Measurements from ENCODE around the gene MKRN2. TPM values are rescaled to one million over a fixed set of nuclear protein-coding genes. Genes with fewer than 3 reads are reported as not detected.

Gene MKRN2
- total RNA-seq, 3 donors from 2014 or later, result 19.5 to 23.8 (median 20.2) TPM

DNA sequence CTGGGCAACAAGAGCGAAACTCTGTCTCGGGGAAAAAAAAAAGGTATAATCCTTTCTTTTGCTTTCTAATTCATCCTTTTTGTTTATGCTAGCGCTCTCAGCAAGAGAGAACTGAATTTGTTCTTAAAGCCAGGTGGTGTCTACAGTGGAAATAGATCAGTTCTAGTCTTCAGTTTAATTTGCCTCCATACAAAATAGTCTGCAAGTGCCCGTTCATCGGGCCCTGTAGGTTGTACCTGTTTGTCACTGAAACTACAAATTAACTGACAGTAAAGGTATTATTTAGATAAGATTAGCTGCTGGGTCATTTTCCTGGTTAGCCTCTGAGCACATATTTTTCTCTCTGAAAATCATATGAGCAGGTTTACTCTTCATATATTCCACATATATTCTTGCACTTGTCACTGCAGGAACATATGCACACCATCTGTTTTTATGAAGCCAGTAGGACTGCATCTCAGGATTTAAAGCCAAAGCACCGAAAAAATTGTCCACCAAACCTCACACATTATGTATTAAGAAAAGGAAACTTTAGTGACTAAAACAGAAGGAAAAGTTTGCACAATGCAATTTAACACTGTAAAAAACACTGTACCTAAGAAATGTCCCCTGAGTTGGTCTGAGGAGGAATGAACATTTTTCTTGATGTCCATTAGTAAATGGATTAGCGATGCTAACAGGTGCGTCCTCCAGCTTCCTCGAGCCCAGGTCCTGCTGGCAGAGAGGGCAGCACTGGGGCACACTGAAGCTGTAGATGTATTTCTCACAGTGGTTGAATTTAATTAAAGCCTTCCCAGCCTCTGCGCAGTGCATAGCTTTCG is 12.0 kb upstream of the MKRN2 start:
- H3K9me3 ChIP-seq, result no peaks in the 10 kb centered on the region
- H3K4me3 ChIP-seq, result peak overlapping the region; percentile 5
- intact Hi-C loops (cut with DNase I, micrococcal nuclease), result loop anchor here in 1 of 2 donors (10.0 kb wide), 1 partner anchor 60 kb away; the partner anchor contains the start of gene TSEN2
- TF ChIP-seq, protein P1, sequence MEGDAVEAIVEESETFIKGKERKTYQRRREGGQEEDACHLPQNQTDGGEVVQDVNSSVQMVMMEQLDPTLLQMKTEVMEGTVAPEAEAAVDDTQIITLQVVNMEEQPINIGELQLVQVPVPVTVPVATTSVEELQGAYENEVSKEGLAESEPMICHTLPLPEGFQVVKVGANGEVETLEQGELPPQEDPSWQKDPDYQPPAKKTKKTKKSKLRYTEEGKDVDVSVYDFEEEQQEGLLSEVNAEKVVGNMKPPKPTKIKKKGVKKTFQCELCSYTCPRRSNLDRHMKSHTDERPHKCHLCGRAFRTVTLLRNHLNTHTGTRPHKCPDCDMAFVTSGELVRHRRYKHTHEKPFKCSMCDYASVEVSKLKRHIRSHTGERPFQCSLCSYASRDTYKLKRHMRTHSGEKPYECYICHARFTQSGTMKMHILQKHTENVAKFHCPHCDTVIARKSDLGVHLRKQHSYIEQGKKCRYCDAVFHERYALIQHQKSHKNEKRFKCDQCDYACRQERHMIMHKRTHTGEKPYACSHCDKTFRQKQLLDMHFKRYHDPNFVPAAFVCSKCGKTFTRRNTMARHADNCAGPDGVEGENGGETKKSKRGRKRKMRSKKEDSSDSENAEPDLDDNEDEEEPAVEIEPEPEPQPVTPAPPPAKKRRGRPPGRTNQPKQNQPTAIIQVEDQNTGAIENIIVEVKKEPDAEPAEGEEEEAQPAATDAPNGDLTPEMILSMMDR (IDR thresholded peaks at IDR 0.05), result no peak
- peak; percentile 33 for ATAC-seq
- DNase-seq, result peak in 1 of 3 donors; percentile 11
- H3K36me3 ChIP-seq (ENCODE audit: low read depth), result no peaks in the 10 kb centered on the region
- no peaks in the 10 kb centered on the region for H3K4me1 ChIP-seq (ENCODE audit: low read depth)

DNA sequence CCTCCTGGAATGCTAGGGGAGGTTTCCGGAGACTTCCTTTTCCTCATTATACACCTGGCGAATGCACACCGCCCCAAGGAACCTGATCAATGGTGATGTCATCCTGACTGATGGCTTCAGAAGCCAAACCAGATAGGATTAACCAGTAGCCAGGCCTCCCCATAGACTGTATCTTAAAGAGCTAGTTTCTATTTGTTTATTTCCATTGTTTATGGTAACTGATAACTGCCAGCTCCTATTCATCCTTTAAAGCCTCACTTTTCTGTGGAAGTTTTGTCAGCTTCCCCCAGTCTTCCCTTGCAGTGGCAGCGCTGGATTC is 11.5 kb upstream of the MKRN2 start, which contains the start of gene MKRN2OS:
Gene MKRN2OS (minus strand): TSS at position 27 of the 319 bp plus-strand sequence. CDS start 35 bp downstream, outside the sequence.
- Histone ChIP-seq H3K4me3 (peak within 1 kb of the TSS; percentile 5), H3K4me1 (ENCODE audit: low read depth) (no peaks in the 10 kb centered on the region), H3K36me3 (ENCODE audit: low read depth) (no peaks in the 10 kb centered on the region), H3K9me3 (no peaks in the 10 kb centered on the region)
- TF ChIP-seq, protein P1 (IDR thresholded peaks at IDR 0.05), result no peak
- DNase-seq (peak; percentile 67 to 86 (median 72)), ATAC-seq (peak; percentile 98)
- intact Hi-C loops (cut with DNase I, micrococcal nuclease), result loop anchor here in 1 of 2 donors (10.0 kb wide), 1 partner anchor 61 kb away; the partner anchor contains the start of gene TSEN2

DNA sequence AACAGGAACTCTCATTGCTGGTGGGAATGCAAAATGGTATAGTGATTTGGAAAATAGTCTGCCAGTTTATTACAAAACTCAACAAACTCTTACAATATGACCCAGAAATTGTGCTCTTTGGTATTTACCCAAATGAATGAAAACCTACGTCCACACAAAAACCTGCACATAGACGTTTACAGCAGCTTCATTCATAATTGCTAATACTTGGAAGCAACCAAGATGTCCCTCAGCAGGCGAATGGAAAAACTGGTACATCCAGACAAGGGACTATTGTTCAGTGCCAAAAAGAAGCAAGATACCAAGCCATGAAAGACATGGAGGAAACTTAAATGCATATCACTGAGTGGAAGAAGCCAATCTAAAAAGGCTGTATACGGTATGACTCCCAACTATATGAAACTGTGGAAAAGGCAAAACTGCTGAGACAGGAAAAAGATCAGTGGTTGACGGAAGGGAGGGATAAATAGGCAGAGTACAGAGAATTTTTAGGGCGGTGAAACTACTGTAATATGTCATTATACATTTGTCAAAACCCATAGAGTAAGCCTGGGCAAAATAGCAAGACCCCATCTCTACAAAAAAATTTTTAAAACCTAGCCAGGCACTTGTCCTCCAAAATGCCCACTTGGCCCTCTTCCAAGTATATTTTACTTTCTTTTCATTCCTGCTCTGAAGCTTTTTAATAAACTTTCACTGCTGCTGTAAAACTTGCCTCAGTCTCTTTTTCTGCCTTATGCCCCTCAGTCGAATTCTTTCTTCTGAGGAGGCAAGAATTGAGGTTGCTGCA is 6.7 kb upstream of the MKRN2 start:
- ATAC-seq, result no peak

DNA sequence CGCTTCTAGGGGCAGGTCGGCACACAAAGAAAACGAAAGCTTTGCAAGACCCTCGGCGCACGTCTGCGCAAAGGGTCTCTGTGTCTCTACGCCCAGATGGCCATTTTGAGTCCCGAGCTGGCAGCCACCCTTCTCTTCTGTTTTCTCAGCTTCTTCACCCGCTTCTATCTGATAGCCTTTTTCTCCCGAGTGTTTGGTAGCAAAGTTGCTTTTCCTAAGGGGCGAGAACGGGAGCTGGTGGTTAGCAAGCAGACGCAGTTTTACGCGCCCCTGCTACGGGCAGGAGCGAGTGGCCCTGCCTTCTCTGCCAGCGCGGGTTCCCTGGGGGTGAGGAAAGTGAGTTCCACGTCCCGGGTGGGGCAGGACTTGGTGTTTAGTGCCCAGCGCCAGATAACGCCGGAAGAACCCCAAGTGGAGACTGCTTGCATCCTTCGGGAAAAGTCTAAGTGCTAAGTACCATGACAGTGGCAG is 2.9 kb upstream of the MKRN2 start:
- no peak overlapping the region for H3K4me3 ChIP-seq
- DNase-seq (peak in 2 of 3 donors; percentile 26 to 59), ATAC-seq (no peak)
- TF ChIP-seq, protein P1 (IDR thresholded peaks at IDR 0.05), result no peak
- H3K4me1 ChIP-seq (ENCODE audit: low read depth), result peaks cover 18% of the 10 kb centered on the region
- H3K36me3 ChIP-seq (ENCODE audit: low read depth), result no peaks in the 10 kb centered on the region
- intact Hi-C loops (cut with DNase I, micrococcal nuclease), result no loop called here
- H3K9me3 ChIP-seq, result no peaks in the 10 kb centered on the region

More for the DNA sequence above, 6.7 kb upstream of the MKRN2 start:
- no peak overlapping the region for H3K4me3 ChIP-seq
- intact Hi-C loops (cut with DNase I, micrococcal nuclease), result loop anchor here in 1 of 2 donors (10.0 kb wide), 1 partner anchor 65 kb away; the partner anchor contains the start of gene TSEN2
- no peaks in the 10 kb centered on the region for H3K9me3 ChIP-seq
- H3K4me1 ChIP-seq (ENCODE audit: low read depth), result peaks cover 5% of the 10 kb centered on the region
- H3K36me3 ChIP-seq (ENCODE audit: low read depth), result no peaks in the 10 kb centered on the region
- TF ChIP-seq, protein P1 (IDR thresholded peaks at IDR 0.05), result no peak
- DNase-seq, result no peak

DNA sequence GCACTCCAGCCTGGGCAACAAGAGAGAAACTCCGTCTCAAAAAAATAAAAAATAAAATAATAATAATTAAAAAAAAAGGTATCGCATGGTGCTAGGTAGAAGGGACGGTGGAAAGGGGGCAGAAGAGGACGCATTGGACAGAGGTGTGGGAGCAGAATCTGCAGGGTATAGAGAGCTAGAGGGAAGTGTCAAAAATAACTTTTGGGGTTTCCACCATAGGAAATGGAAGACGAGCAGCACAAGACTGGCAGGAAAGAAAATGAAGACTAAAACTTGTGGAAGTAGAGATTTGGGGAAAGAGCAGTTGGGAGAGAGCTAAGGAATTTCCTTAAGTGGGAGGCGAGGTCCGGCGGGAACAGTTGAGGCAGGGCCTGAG is 585 bp upstream of the MKRN2 start:
- intact Hi-C loops (cut with DNase I, micrococcal nuclease), result no loop called here
- peak in 1 of 3 donors; percentile 10 for DNase-seq
- TF ChIP-seq, protein P1 (IDR thresholded peaks at IDR 0.05), result no peak
- Histone ChIP-seq H3K36me3 (ENCODE audit: low read depth) (no peaks in the 10 kb centered on the region), H3K4me3 (peak overlapping the region; percentile 1), H3K4me1 (ENCODE audit: low read depth) (peaks cover 18% of the 10 kb centered on the region), H3K9me3 (no peaks in the 10 kb centered on the region)
- ATAC-seq, result peak; percentile 2
